Sigmoid colon (tissue), 7 donors: ENCODE measurements around the gene HACD2. TPM values are rescaled to one million over a fixed set of nuclear protein-coding genes. Genes with fewer than 3 reads are reported as not detected.
"Not testable (repeated sequence)": the region's sequence is repeated elsewhere in the genome, so short reads cannot be mapped to it uniquely, and the experiment has no call there.

Experiments used
- DNase-seq: peaks from one replicate; pipeline ENCODE4 v3.0.0-alpha.2; 2019
- H3K27ac ChIP-seq, 4 donors: fragments of 200-600 bp; sonication (generic); one replicate each; pipeline ENCODE4 v1.5.1; 2016 to 2019; ENCODE audit warnings: mild to moderate bottlenecking in 1 of 4
- H3K27me3 ChIP-seq, 3 donors: fragments of 200-600 bp; sonication (generic); one replicate each; pipeline ENCODE4 v1.5.1; 2019; ENCODE audit warnings: mild to moderate bottlenecking in 1 of 3
- H3K36me3 ChIP-seq, 4 donors: fragments of 200-600 bp; sonication (generic); one replicate each; pipeline ENCODE4 v1.5.1; 2016 to 2019
- H3K4me1 ChIP-seq, 4 donors: fragments of 200-600 bp; sonication (generic); one replicate each; pipeline ENCODE4 v1.5.1; 2017 to 2019
- H3K4me3 ChIP-seq, 4 donors: fragments of 200-600 bp; sonication (generic); one replicate each; pipeline ENCODE4 v1.5.1; 2017 to 2019; ENCODE audit warnings: mild to moderate bottlenecking in 2 of 4, moderate library complexity in 1 of 4
- H3K9me3 ChIP-seq, 4 donors: fragments of 200-600 bp in 3 of 4; sonication (generic) in 3 of 4; one replicate each; pipeline versions ENCODE4 v1.5.1 to v1.6.1; 2013 to 2019
- EP300 ChIP-seq, 4 donors: sonication (generic); formaldehyde crosslinking; IDR thresholded peaks; one replicate each; pipeline ENCODE4 v1.6.1; 2017; ENCODE audit warnings: antibody characterized with exemption in 4 of 4
- POLR2A ChIP-seq, 2 donors: fragments of 450-650 bp; IDR thresholded peaks; one replicate each; pipeline ENCODE4 v1.6.1; 2016; ENCODE audit warnings: antibody characterized with exemption in 2 of 2, mild to moderate bottlenecking in 2 of 2, moderate library complexity in 2 of 2
- POLR2AphosphoS5 ChIP-seq, 4 donors: sonication (generic); formaldehyde crosslinking; IDR thresholded peaks; one replicate each; pipeline ENCODE4 v1.6.1; 2017; ENCODE audit warnings: antibody characterized with exemption in 4 of 4
- WGBS, 2 donors: extraction: QIAGEN DNeasy Blood & Tissue Kit; methylation state at CpG; one replicate each; pipeline ENCODE4 v1.1.7; 2013; 5-methylcytosine and 5-hydroxymethylcytosine counted together
- intact Hi-C: fragments of 100-400 bp; cut with DNase I; formaldehyde crosslinking; loops from one replicate; pipeline ENCODE4 v1.15.1; 2023
- polyA plus RNA-seq, 3 donors: library from polyadenylated mRNA; stranded (reverse); fragments of 200-250 nt; gene quantifications; one replicate each; pipeline ENCODE4 v1.2.3, GENCODE V29; 2013
- total RNA-seq, 4 donors: library from RNA; depleted of rRNA; stranded (reverse); fragments of >200 nt; gene quantifications; one replicate each; pipeline ENCODE4 v1.1.0, GENCODE V29; 2016
- TF ChIP-seq, protein P1 (sequence below), 4 experiments: fragments of 450-650 bp in 3 of 4; fragments of 200-600 bp in 1 of 4; IDR thresholded peaks; one replicate each; pipeline ENCODE4 v1.5.1; 2016 to 2019; ENCODE audit warnings: antibody characterized with exemption in 4 of 4, mild to moderate bottlenecking in 3 of 4, moderate library complexity in 2 of 4
- donor health status: healthy with polysubstance abuse.
- donor health status: Bipolar disorder and iron deficiency.
- donor health status: healthy.

HACD2 gene
- total and polyA plus RNA-seq, 7 donors = 6.6 to 26.4 (median 18.6) TPM

DNA sequence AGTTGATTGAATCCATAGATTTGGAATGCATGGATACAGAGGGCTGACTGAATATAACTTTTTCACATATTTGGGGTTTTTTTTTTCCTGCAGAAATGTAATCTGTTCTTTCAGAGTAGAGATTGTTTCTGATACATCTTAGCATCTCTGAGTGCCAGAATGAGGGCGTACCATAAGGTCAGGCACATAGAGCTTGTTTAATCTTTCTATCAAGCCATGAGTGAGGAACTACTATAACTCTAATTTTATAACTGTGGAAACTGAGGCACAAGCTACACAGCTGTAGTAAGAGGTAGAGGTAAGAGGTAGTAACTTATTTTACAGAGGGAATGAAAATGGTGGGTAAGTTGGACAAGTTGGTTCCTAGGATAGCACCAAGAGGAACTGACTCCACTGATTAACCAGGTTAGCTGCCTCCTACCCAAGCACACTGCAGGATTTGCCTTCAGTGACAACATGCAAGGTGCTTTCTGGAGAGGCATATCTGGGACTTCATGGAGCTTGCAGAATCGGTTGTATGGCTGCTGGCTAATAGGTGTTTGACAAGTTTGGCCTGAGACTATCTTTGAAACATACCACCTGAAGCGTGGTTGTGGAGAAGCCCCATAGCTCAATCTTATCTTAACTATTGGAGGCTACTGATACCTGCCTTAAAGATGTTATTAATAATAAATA is 23.5 kb upstream of the HACD2 start:
- no peak overlapping the region for H3K4me3 ChIP-seq
- intact Hi-C loops = no loop called here
- 94 to 95% methylated on average over 3 of the region's 3 CpGs for WGBS, 2 donors
- peaks cover 0 to 36% (median 10%) of the 10 kb centered on the region in 4 donors for H3K36me3 ChIP-seq
- H3K4me1 ChIP-seq = peaks cover 0 to 36% (median 15%) of the 10 kb centered on the region in 4 donors
- peak overlapping the region; percentile 42 to 98 (median 68) for H3K27ac ChIP-seq
- TF ChIP-seq POLR2A (IDR thresholded peaks at IDR 0.05) (peak in 1 of 2 donors; percentile 9), POLR2AphosphoS5 (IDR thresholded peaks at IDR 0.05) (peak in 2 of 4 donors; percentile 74 to 79), EP300 (IDR thresholded peaks at IDR 0.05) (no peak)
- TF ChIP-seq, protein P1, sequence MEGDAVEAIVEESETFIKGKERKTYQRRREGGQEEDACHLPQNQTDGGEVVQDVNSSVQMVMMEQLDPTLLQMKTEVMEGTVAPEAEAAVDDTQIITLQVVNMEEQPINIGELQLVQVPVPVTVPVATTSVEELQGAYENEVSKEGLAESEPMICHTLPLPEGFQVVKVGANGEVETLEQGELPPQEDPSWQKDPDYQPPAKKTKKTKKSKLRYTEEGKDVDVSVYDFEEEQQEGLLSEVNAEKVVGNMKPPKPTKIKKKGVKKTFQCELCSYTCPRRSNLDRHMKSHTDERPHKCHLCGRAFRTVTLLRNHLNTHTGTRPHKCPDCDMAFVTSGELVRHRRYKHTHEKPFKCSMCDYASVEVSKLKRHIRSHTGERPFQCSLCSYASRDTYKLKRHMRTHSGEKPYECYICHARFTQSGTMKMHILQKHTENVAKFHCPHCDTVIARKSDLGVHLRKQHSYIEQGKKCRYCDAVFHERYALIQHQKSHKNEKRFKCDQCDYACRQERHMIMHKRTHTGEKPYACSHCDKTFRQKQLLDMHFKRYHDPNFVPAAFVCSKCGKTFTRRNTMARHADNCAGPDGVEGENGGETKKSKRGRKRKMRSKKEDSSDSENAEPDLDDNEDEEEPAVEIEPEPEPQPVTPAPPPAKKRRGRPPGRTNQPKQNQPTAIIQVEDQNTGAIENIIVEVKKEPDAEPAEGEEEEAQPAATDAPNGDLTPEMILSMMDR (IDR thresholded peaks at IDR 0.05) = no peak
- DNase-seq = no peak
- H3K9me3 ChIP-seq = no peaks in the 10 kb centered on the region
- H3K27me3 ChIP-seq = no peaks in the 10 kb centered on the region

DNA sequence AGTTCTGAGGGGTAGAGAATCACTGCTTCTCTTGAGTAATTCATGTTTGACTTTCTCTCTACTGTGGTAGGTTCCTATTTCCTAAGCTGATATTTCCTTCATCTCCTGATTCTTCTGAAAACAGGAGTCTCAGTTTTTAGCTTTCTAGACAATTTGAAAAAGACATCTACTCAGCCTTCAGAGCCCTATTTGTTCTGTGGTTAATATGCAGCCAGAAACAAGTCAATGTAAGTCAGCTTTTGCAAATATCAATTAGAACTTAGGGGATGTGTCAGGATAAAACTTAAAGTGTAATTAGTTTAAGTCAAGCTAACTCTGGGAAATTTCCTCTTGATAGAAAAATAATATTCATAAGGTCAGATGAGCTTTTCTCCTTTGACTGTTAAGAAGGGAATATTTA is 21.7 kb upstream of the HACD2 start:
- H3K27ac ChIP-seq = peak overlapping the region in 1 of 4 donors; percentile 37
- DNase-seq = no peak

DNA sequence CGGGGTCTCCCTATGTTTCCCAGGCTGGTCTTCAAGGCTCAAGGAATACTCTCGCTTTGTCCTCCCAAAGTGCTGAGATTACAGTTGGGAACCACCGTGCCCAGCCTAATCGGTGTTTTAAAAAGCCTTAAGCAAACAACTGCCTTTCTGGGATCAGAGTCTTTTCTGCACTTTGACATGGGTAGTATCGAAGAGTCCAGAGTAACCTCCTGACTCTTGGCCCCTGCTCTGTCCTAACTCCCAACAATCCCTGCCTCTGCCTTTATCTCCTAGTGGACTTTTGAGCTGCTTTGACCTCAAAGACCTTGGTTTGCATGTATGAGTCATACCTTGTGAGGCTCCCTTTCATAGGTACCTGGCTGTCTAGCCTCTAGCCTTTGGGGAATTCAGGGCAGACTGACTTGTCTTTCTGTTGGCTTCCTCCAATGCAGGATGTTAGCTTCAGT is 21.0 kb upstream of the HACD2 start:
- Histone ChIP-seq H3K9me3 (no peaks in the 10 kb centered on the region), H3K4me1 (peaks cover 0 to 10% (median 0%) of the 10 kb centered on the region in 4 donors), H3K4me3 (no peak overlapping the region), H3K36me3 (peaks cover 0 to 10% (median 0%) of the 10 kb centered on the region in 4 donors), H3K27ac (peak overlapping the region in 3 of 4 donors; percentile 4 to 37 (median 27)), H3K27me3 (no peaks in the 10 kb centered on the region)
- TF ChIP-seq POLR2A (IDR thresholded peaks at IDR 0.05) (no peak), EP300 (IDR thresholded peaks at IDR 0.05) (no peak), POLR2AphosphoS5 (IDR thresholded peaks at IDR 0.05) (peak in 2 of 4 donors; percentile 44 to 73)
- TF ChIP-seq, protein P1 (IDR thresholded peaks at IDR 0.05) = no peak
- 75 to 90% methylated on average over 5 of the region's 5 CpGs for WGBS, 2 donors
- DNase-seq = no peak
- intact Hi-C loops = no loop called here

More for the DNA sequence above, 21.7 kb upstream of the HACD2 start:
- TF ChIP-seq EP300 (IDR thresholded peaks at IDR 0.05) (no peak), POLR2AphosphoS5 (IDR thresholded peaks at IDR 0.05) (no peak), POLR2A (IDR thresholded peaks at IDR 0.05) (no peak)
- TF ChIP-seq, protein P1 (IDR thresholded peaks at IDR 0.05) = no peak
- peaks cover 0 to 17% (median 0%) of the 10 kb centered on the region in 4 donors for H3K36me3 ChIP-seq
- peaks cover 0 to 17% (median under 1%) of the 10 kb centered on the region in 4 donors for H3K4me1 ChIP-seq
- no peaks in the 10 kb centered on the region for H3K9me3 ChIP-seq
- intact Hi-C loops = no loop called here
- no peaks in the 10 kb centered on the region for H3K27me3 ChIP-seq
- no peak overlapping the region for H3K4me3 ChIP-seq

DNA sequence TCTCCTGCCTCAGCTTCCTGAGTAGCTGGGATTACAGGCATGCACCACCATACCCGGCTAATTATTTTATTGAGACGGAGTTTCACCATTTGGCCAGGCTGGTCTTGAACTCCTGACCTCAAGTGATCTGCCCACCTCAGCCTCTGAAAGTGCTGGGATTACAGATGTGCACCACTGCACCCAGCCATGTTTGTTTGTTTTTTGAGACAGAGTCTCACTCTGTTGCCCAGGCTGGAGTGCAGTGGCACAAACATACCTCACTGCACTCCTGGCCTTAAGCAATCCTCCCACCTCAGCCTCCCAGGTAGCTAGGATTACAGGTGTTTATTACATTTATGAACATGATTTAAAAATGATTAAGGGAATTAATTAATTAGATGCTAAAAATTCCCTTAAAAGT is 18.3 kb upstream of the HACD2 start:
- intact Hi-C loops, H3K36me3 ChIP-seq, H3K4me3 ChIP-seq, H3K27me3 ChIP-seq, H3K9me3 ChIP-seq, H3K4me1 ChIP-seq, H3K27ac ChIP-seq, DNase-seq: not testable (repeated sequence)
- 73 to 96% methylated on average over 2 of the region's 2 CpGs for WGBS, 2 donors

DNA sequence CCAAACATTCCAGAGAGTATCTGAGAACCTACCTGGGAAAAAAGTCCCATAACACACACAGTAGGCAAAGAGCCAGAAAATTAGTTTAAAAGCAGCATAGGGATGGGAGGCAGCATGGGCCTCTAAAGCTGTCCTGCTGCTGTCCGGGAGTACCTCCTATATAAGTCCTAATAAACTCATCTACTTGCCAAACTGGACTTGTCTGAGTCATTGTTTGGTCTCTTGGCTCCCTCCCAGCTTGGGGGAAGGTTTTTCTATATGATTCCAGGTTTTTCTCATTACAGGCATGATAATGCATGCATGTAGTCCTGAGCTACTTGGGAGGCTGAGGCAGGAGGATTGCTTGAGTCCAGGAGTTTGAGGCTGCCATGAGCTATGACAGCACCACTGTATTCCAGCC is 17.5 kb upstream of the HACD2 start:
- intact Hi-C loops = no loop called here
- H3K4me1 ChIP-seq = peaks cover 0 to 5% (median 0%) of the 10 kb centered on the region in 4 donors

DNA sequence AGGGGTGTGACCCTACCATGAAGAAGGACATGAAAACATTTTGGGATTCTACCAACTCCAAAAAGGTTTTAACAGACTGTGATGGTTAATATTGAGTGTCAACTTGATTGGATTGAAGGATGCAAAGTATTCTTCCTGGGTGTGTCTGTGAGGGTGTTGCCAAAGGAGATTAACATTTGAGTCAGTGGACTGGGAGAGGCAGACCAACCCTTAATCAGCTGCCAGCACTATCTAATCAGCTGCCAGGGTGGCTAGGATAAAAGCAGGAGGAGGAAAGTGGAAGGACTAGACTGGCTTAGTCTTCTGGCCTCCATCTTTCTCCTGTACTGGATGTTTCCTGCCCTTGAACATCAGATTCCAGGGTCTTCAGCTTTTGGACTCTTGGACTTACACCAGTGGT is 16.0 kb upstream of the HACD2 start:
- H3K27me3 ChIP-seq, H3K9me3 ChIP-seq, H3K36me3 ChIP-seq, H3K27ac ChIP-seq, intact Hi-C loops, H3K4me1 ChIP-seq, DNase-seq, H3K4me3 ChIP-seq: not testable (repeated sequence)

More for the DNA sequence above, 17.5 kb upstream of the HACD2 start:
- H3K27ac ChIP-seq = no peak overlapping the region
- WGBS, 2 donors = 19 to 47% methylated on average over 1 of the region's 1 CpG
- no peak for DNase-seq
- no peaks in the 10 kb centered on the region for H3K36me3 ChIP-seq
- H3K4me3 ChIP-seq = no peak overlapping the region
- H3K27me3 ChIP-seq = no peaks in the 10 kb centered on the region
- no peaks in the 10 kb centered on the region for H3K9me3 ChIP-seq
- TF ChIP-seq EP300 (IDR thresholded peaks at IDR 0.05) = no peak
- TF ChIP-seq POLR2AphosphoS5 (IDR thresholded peaks at IDR 0.05) = peak in 1 of 4 donors; percentile 24
